Sigmoid colon (tissue), 7 donors: ENCODE results near the gene ZXDC. TPM values are rescaled to one million over a fixed set of nuclear protein-coding genes. Genes with fewer than 3 reads are reported as not detected.

Source experiments
- DNase-seq: peaks from one replicate; pipeline ENCODE4 v3.0.0-alpha.2; 2019
- H3K27ac ChIP-seq, 4 donors: fragments of 200-600 bp; sonication (generic); one replicate each; pipeline ENCODE4 v1.5.1; 2016 to 2019; ENCODE audit warnings: mild to moderate bottlenecking in 1 of 4
- H3K27me3 ChIP-seq, 3 donors: fragments of 200-600 bp; sonication (generic); one replicate each; pipeline ENCODE4 v1.5.1; 2019; ENCODE audit warnings: mild to moderate bottlenecking in 1 of 3
- H3K36me3 ChIP-seq, 4 donors: fragments of 200-600 bp; sonication (generic); one replicate each; pipeline ENCODE4 v1.5.1; 2016 to 2019
- H3K4me1 ChIP-seq, 4 donors: fragments of 200-600 bp; sonication (generic); one replicate each; pipeline ENCODE4 v1.5.1; 2017 to 2019
- H3K4me3 ChIP-seq, 4 donors: fragments of 200-600 bp; sonication (generic); one replicate each; pipeline ENCODE4 v1.5.1; 2017 to 2019; ENCODE audit warnings: mild to moderate bottlenecking in 2 of 4, moderate library complexity in 1 of 4
- H3K9me3 ChIP-seq, 4 donors: fragments of 200-600 bp in 3 of 4; sonication (generic) in 3 of 4; one replicate each; pipeline versions ENCODE4 v1.5.1 to v1.6.1; 2013 to 2019
- CTCF ChIP-seq, 4 experiments: fragments of 450-650 bp in 3 of 4; fragments of 200-600 bp in 1 of 4; IDR thresholded peaks; one replicate each; pipeline ENCODE4 v1.5.1; 2016 to 2019; ENCODE audit warnings: antibody characterized with exemption in 4 of 4, mild to moderate bottlenecking in 3 of 4, moderate library complexity in 2 of 4
- EP300 ChIP-seq, 4 donors: sonication (generic); formaldehyde crosslinking; IDR thresholded peaks; one replicate each; pipeline ENCODE4 v1.6.1; 2017; ENCODE audit warnings: antibody characterized with exemption in 4 of 4
- POLR2A ChIP-seq, 2 donors: fragments of 450-650 bp; IDR thresholded peaks; one replicate each; pipeline ENCODE4 v1.6.1; 2016; ENCODE audit warnings: antibody characterized with exemption in 2 of 2, mild to moderate bottlenecking in 2 of 2, moderate library complexity in 2 of 2
- POLR2AphosphoS5 ChIP-seq, 4 donors: sonication (generic); formaldehyde crosslinking; IDR thresholded peaks; one replicate each; pipeline ENCODE4 v1.6.1; 2017; ENCODE audit warnings: antibody characterized with exemption in 4 of 4
- WGBS, 2 donors: extraction: QIAGEN DNeasy Blood & Tissue Kit; methylation state at CpG; one replicate each; pipeline ENCODE4 v1.1.7; 2013; 5-methylcytosine and 5-hydroxymethylcytosine counted together
- intact Hi-C: fragments of 100-400 bp; cut with DNase I; formaldehyde crosslinking; loops from one replicate; pipeline ENCODE4 v1.15.1; 2023
- polyA plus RNA-seq, 3 donors: library from polyadenylated mRNA; stranded (reverse); fragments of 200-250 nt; gene quantifications; one replicate each; pipeline ENCODE4 v1.2.3, GENCODE V29; 2013
- total RNA-seq, 4 donors: library from RNA; depleted of rRNA; stranded (reverse); fragments of >200 nt; gene quantifications; one replicate each; pipeline ENCODE4 v1.1.0, GENCODE V29; 2016
- donor health status: healthy with polysubstance abuse.
- donor health status: Bipolar disorder and iron deficiency.
- donor health status: healthy.

ZXDC gene
- total and polyA plus RNA-seq, 7 donors: 5.5 to 33.8 (median 26.4) TPM

- 70 to 79% methylated on average over 14 of the region's 14 CpGs for WGBS, 2 donors
- intact Hi-C loops: loop anchor here (5.0 kb wide), 1 partner anchor 226 kb away; no protein-coding TSS in a partner anchor
- Histone ChIP-seq H3K36me3 (peaks cover 16 to 35% (median 26%) of the 10 kb centered on the region in 4 donors), H3K9me3 (no peaks in the 10 kb centered on the region), H3K4me3 (peak overlapping the region; percentile 15 to 77 (median 58)), H3K4me1 (peaks cover 0 to 66% (median 48%) of the 10 kb centered on the region in 4 donors), H3K27me3 (no peaks in the 10 kb centered on the region), H3K27ac (peak overlapping the region in 3 of 4 donors; percentile 5 to 64 (median 58))
- TF ChIP-seq POLR2AphosphoS5 (IDR thresholded peaks at IDR 0.05): no peak
- TF ChIP-seq CTCF (IDR thresholded peaks at IDR 0.05): no peak
- no peak for TF ChIP-seq EP300 (IDR thresholded peaks at IDR 0.05)
- no peak for DNase-seq
Observed at GRCh38 chr3:126473292-126474168, 2.2 kb downstream of the ZXDC start.

- intact Hi-C loops: loop anchor here (5.0 kb wide), 1 partner anchor 225 kb away; no protein-coding TSS in a partner anchor
- Histone ChIP-seq H3K36me3 (peaks cover 16 to 46% (median 35%) of the 10 kb centered on the region in 4 donors), H3K4me3 (peak overlapping the region in 2 of 4 donors; percentile 4 to 69), H3K4me1 (peaks cover 0 to 74% (median 53%) of the 10 kb centered on the region in 4 donors), H3K27ac (peak overlapping the region in 3 of 4 donors; percentile 38 to 64 (median 58)), H3K9me3 (no peaks in the 10 kb centered on the region), H3K27me3 (no peaks in the 10 kb centered on the region)
- DNase-seq: peak; percentile 91
- WGBS, 2 donors: 57 to 66% methylated on average over 8 of the region's 8 CpGs
- no peak for TF ChIP-seq CTCF (IDR thresholded peaks at IDR 0.05)
- TF ChIP-seq POLR2AphosphoS5 (IDR thresholded peaks at IDR 0.05): peak in 3 of 4 donors; percentile 35 to 79 (median 48)
- no peak for TF ChIP-seq EP300 (IDR thresholded peaks at IDR 0.05)
- no peak for TF ChIP-seq POLR2A (IDR thresholded peaks at IDR 0.05)
Observed at GRCh38 chr3:126472277-126473006, 3.2 kb downstream of the ZXDC start.

GRCh38 chr3:126469479-126469878 is 6.2 kb downstream of the ZXDC start:
- H3K27me3 ChIP-seq: no peaks in the 10 kb centered on the region
- 95 to 96% methylated on average over 11 of the region's 11 CpGs for WGBS, 2 donors
- no peaks in the 10 kb centered on the region for H3K9me3 ChIP-seq
- no peak overlapping the region for H3K27ac ChIP-seq
- peaks cover 28 to 76% (median 60%) of the 10 kb centered on the region in 4 donors for H3K36me3 ChIP-seq
- H3K4me3 ChIP-seq: no peak overlapping the region
- intact Hi-C loops: no loop called here
- TF ChIP-seq POLR2A (IDR thresholded peaks at IDR 0.05): no peak
- TF ChIP-seq POLR2AphosphoS5 (IDR thresholded peaks at IDR 0.05): no peak
- TF ChIP-seq CTCF (IDR thresholded peaks at IDR 0.05): no peak
- DNase-seq: peak; percentile 32
- H3K4me1 ChIP-seq: peaks cover 0 to 71% (median 48%) of the 10 kb centered on the region in 4 donors

GRCh38 chr3:126468028-126468891 is 7.4 kb downstream of the ZXDC start:
- peaks cover 0 to 59% (median 36%) of the 10 kb centered on the region in 4 donors for H3K4me1 ChIP-seq
- 83 to 87% methylated on average over 13 of the region's 13 CpGs for WGBS, 2 donors
- H3K36me3 ChIP-seq: peaks cover 28 to 88% (median 69%) of the 10 kb centered on the region in 4 donors
- H3K27me3 ChIP-seq: no peaks in the 10 kb centered on the region
- intact Hi-C loops: no loop called here
- TF ChIP-seq CTCF (IDR thresholded peaks at IDR 0.05) (no peak), POLR2A (IDR thresholded peaks at IDR 0.05) (no peak), POLR2AphosphoS5 (IDR thresholded peaks at IDR 0.05) (no peak), EP300 (IDR thresholded peaks at IDR 0.05) (no peak)
- no peak overlapping the region for H3K4me3 ChIP-seq
- H3K27ac ChIP-seq: no peak overlapping the region
- peak; percentile 64 for DNase-seq
- no peaks in the 10 kb centered on the region for H3K9me3 ChIP-seq
